HCT116 (cell line): Measurements from ENCODE around the gene TMEM132C. TPM values are rescaled to one million over a fixed set of nuclear protein-coding genes. Genes with fewer than 3 reads are reported as not detected.

Experiments used
- ATAC-seq: fragments of 200-7000 bp; cut with Tn5 transposase; 2 replicates; pipeline ENCODE4 v1.9.1; 2020; ENCODE audit warnings: mild to moderate bottlenecking, moderate library complexity
- BruUV-seq: library from RNA; stranded (reverse); fragments of 400-500 nt; replicated peaks from 2 replicates; lab custom pipeline; 2021; lab: Mats Ljungman, UMichigan
- CTCF ChIA-PET: fragments of 300-600 bp; sonication (Branson Sonifier 250); formaldehyde crosslinking; loops from one replicate; lab custom pipeline; 2021; ENCODE audit warnings: antibody characterized with exemption; lab: Charles Lee
- POLR2A ChIA-PET: fragments of 300-600, 350-600 bp; sonication (Branson Sonifier 250); formaldehyde crosslinking; loops from one replicate; lab custom pipeline; 2021; ENCODE audit warnings: antibody characterized with exemption; lab: Charles Lee
- RAD21 ChIA-PET, 2 experiments: fragments of 300-600 bp; sonication (Branson Sonifier 250); formaldehyde crosslinking; loops; one replicate each; lab custom pipeline; 2023; ENCODE audit warnings: low total read pairs in 2 of 2; ENCODE audit not compliant: uncharacterized antibody in 2 of 2, unreplicated experiment in 2 of 2, low non-redundant PET in 1 of 2; lab: Charles Lee
- DNase-seq: peaks from one replicate; pipeline ENCODE4 v3.0.0-alpha.2; 2010; ENCODE audit warnings: low read depth, low spot score
- H2AFZ ChIP-seq: fragments of 200-600 bp; shearing (Covaris generic), sonication (generic); 2 replicates; pipeline ENCODE4 v1.6.1; 2017; ENCODE audit warnings: low read depth, mixed run types, mixed read lengths, antibody characterized with exemption, low read length; ENCODE audit not compliant: poor library complexity, severe bottlenecking
- H3K27ac ChIP-seq: 2 replicates; pipeline ENCODE4 v1.5.1; 2012; ENCODE audit warnings: low read depth, low read length
- H3K27me3 ChIP-seq: fragments of 200-600 bp; sonication (generic); 2 replicates; pipeline ENCODE4 v1.6.1; 2016; ENCODE audit warnings: mixed run types, low read length, mixed read lengths; ENCODE audit not compliant: insufficient read depth
- H3K36me3 ChIP-seq, 2 experiments: fragments of 200-500 bp in 1 of 2; fragments of 200-600 bp in 1 of 2; sonication (Bioruptor generic) in 1 of 2; sonication (generic) in 1 of 2; 2 replicates each; pipeline versions ENCODE4 v1.5.1 to v1.6.1; 2014 to 2016; ENCODE audit warnings: low read length in 2 of 2, inconsistent platforms in 1 of 2, mixed read lengths in 1 of 2, mixed run types in 1 of 2; ENCODE audit not compliant: insufficient read depth in 2 of 2, control insufficient read depth in 1 of 2
- H3K4me1 ChIP-seq, 2 experiments: fragments of 200-600 bp in 1 of 2; sonication (generic) in 1 of 2; 2 replicates each; pipeline versions ENCODE4 v1.5.1 to v1.6.1; 2012 to 2017; ENCODE audit warnings: low read length in 2 of 2, inconsistent platforms in 1 of 2, mild to moderate bottlenecking in 1 of 2, mixed read lengths in 1 of 2, mixed run types in 1 of 2, moderate library complexity in 1 of 2; ENCODE audit not compliant: insufficient read depth in 2 of 2, control insufficient read depth in 1 of 2
- H3K4me2 ChIP-seq: fragments of 200-600 bp; sonication (generic); 2 replicates; pipeline ENCODE4 v1.6.1; 2017; ENCODE audit warnings: mixed run types, low read length, mixed read lengths
- H3K4me3 ChIP-seq, 2 experiments: fragments of 200-600 bp in 1 of 2; sonication (generic) in 1 of 2; replicated peaks in 1 of 2; 2 replicates each; pipeline ENCODE4 v1.5.1; 2011 to 2016; ENCODE audit warnings: low read length in 2 of 2, control low read depth in 1 of 2, low read depth in 1 of 2, mild to moderate bottlenecking in 1 of 2, mixed read lengths in 1 of 2, mixed run types in 1 of 2
- H3K79me2 ChIP-seq: fragments of 200-600 bp; sonication (generic); 2 replicates; pipeline ENCODE4 v1.6.1; 2017; ENCODE audit warnings: mild to moderate bottlenecking, mixed run types, low read length, moderate library complexity, mixed read lengths; ENCODE audit not compliant: insufficient read depth
- H3K9ac ChIP-seq: fragments of 200-600 bp; sonication (generic); 2 replicates; pipeline ENCODE4 v1.6.1; 2016; ENCODE audit warnings: low read length, mixed read lengths
- H3K9me2 ChIP-seq: fragments of 200-600 bp; sonication (generic), shearing (Covaris generic); 2 replicates; pipeline ENCODE4 v1.6.1; 2017; ENCODE audit warnings: mixed run types, mild to moderate bottlenecking, moderate library complexity; ENCODE audit not compliant: insufficient read depth
- H3K9me3 ChIP-seq, 2 experiments: fragments of 200-500 bp in 1 of 2; fragments of 200-600 bp in 1 of 2; sonication (Bioruptor generic) in 1 of 2; sonication (generic) in 1 of 2; 2 replicates each; pipeline ENCODE4 v1.6.1; 2014 to 2017; ENCODE audit warnings: low read length in 2 of 2, mixed read lengths in 2 of 2, inconsistent platforms in 1 of 2, low read depth in 1 of 2, mild to moderate bottlenecking in 1 of 2, mixed run types in 1 of 2, moderate library complexity in 1 of 2; ENCODE audit not compliant: control insufficient read depth in 1 of 2, insufficient read depth in 1 of 2
- H4K20me1 ChIP-seq: fragments of 200-600 bp; sonication (generic), shearing (Covaris generic); 2 replicates; pipeline ENCODE4 v1.6.1; 2017; ENCODE audit warnings: mixed run types, mild to moderate bottlenecking, moderate library complexity; ENCODE audit not compliant: insufficient read depth
- CBX3 ChIP-seq: IDR thresholded peaks from 2 replicates; pipeline ENCODE4 v1.6.1; 2012; ENCODE audit warnings: low read depth
- ELF1 ChIP-seq: IDR thresholded peaks from 2 replicates; pipeline ENCODE4 v1.6.1; 2012; ENCODE audit warnings: low read depth, borderline replicate concordance
- EZH2 ChIP-seq: fragments of 200-600 bp; sonication (generic); IDR thresholded peaks from 2 replicates; pipeline ENCODE4 v1.6.1; 2017; ENCODE audit warnings: antibody characterized with exemption, mixed run types
- EZH2phosphoT487 ChIP-seq: fragments of 200-600 bp; IDR thresholded peaks from 2 replicates; pipeline ENCODE4 v1.6.1; 2018; ENCODE audit warnings: antibody characterized with exemption, borderline replicate concordance
- FOSL1 ChIP-seq: IDR thresholded peaks from 2 replicates; pipeline ENCODE4 v1.6.1; 2012; ENCODE audit warnings: low read depth
- JUND ChIP-seq: IDR thresholded peaks from 2 replicates; pipeline ENCODE4 v1.6.1; 2012
- POLR2A ChIP-seq: IDR thresholded peaks from 2 replicates; pipeline ENCODE4 v1.7.0; 2011; ENCODE audit warnings: borderline replicate concordance; ENCODE audit not compliant: insufficient read depth, insufficient read length; ENCODE audit errors: extremely low read depth
- SIN3A ChIP-seq: IDR thresholded peaks from 2 replicates; pipeline ENCODE4 v1.6.1; 2012; ENCODE audit warnings: low read depth
- SP1 ChIP-seq: IDR thresholded peaks from 2 replicates; pipeline ENCODE4 v1.6.1; 2012; ENCODE audit warnings: low read depth
- SRF ChIP-seq: IDR thresholded peaks from 2 replicates; pipeline ENCODE4 v1.6.1; 2012; ENCODE audit warnings: low read depth
- TCF7L2 ChIP-seq: IDR thresholded peaks from 2 replicates; pipeline ENCODE4 v1.7.0; 2011; ENCODE audit warnings: borderline replicate concordance, inconsistent platforms; ENCODE audit not compliant: insufficient read depth, insufficient read length; ENCODE audit errors: extremely low read depth
- YY1 ChIP-seq: IDR thresholded peaks from 2 replicates; pipeline ENCODE4 v1.6.1; 2011; ENCODE audit warnings: low read length, low read depth, moderate library complexity, mild to moderate bottlenecking; ENCODE audit not compliant: insufficient replicate concordance; ENCODE audit errors: extremely low read depth
- ZNF274 ChIP-seq: fragments of 200-500 bp; sonication (Bioruptor generic); IDR thresholded peaks from 2 replicates; pipeline ENCODE4 v1.6.1; 2014; ENCODE audit warnings: mild to moderate bottlenecking, low read depth, low read length, inconsistent platforms
- intact Hi-C: fragments of 100-400 bp; cut with micrococcal nuclease; formaldehyde crosslinking; loops from 2 replicates; pipeline ENCODE4 v1.10.0; 2022
- total RNA-seq: library from RNA; stranded (reverse); gene quantifications from one replicate; pipeline ENCODE4 v1.2.1, GENCODE V29; 2021; ENCODE audit not compliant: unreplicated experiment
- TF ChIP-seq, protein P1 (sequence below): IDR thresholded peaks from 2 replicates; pipeline ENCODE4 v1.6.1; 2012
- TF ChIP-seq, protein P2 (sequence below): IDR thresholded peaks from 2 replicates; pipeline ENCODE4 v1.6.1; 2012; ENCODE audit warnings: low read depth
- TF ChIP-seq, protein P3 (sequence below), 3 experiments: fragments of 200-600 bp in 1 of 3; sonication (generic) in 1 of 3; IDR thresholded peaks in 2 of 3; conservative IDR thresholded peaks in 1 of 3; 2 replicates each; pipeline ENCODE4 v1.5.1; 2012 to 2017; ENCODE audit warnings: low read depth in 2 of 3, low read length in 2 of 3, antibody characterized with exemption in 1 of 3, borderline replicate concordance in 1 of 3, control low read depth in 1 of 3, mild to moderate bottlenecking in 1 of 3, mixed read lengths in 1 of 3, mixed run types in 1 of 3, moderate library complexity in 1 of 3; ENCODE audit not compliant: insufficient read depth in 1 of 3

Gene TMEM132C
- total RNA-seq, 1 experiment from 2014 or later = not detected

DNA sequence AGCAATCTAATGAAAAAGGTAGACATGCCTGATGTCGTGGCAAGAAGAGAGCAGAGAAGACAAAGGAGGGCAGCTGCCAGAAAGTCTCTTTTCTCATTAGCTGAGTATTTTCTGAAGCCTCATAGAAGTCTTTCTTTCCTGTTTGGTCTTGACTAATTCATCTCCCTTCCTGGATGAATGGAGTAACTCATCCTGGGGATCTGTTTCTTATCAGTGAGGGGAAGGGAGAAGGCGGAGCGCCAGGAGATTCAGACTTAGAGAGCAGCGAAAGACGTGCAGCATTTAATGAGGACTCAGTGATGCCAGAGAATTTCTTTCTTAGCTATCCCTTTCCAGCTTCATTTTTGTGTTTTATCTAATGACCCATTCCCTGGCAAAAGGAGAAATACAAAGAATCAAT, 467.4 kb downstream of the TMEM132C start:
- no peak overlapping the region for H3K4me2 ChIP-seq
- ChIA-PET POLR2A (no interaction called here), RAD21 (no interaction called here)
- ATAC-seq = no peak
- no peak for DNase-seq
- TF ChIP-seq SP1 = no peak
- no peak for TF ChIP-seq JUND
- TF ChIP-seq POLR2A = no peak
- TF ChIP-seq, protein P1, sequence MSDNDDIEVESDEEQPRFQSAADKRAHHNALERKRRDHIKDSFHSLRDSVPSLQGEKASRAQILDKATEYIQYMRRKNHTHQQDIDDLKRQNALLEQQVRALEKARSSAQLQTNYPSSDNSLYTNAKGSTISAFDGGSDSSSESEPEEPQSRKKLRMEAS = no peak
- no peak for TF ChIP-seq ELF1
- TF ChIP-seq CBX3 = no peak
- no peak for TF ChIP-seq ZNF274
- no peak for TF ChIP-seq SIN3A
- TF ChIP-seq TCF7L2 = no peak
- TF ChIP-seq FOSL1 = no peak
- no peak for TF ChIP-seq YY1
- no peak for TF ChIP-seq EZH2phosphoT487
- TF ChIP-seq EZH2 = no peak
- no peak for TF ChIP-seq SRF
- TF ChIP-seq, protein P2, sequence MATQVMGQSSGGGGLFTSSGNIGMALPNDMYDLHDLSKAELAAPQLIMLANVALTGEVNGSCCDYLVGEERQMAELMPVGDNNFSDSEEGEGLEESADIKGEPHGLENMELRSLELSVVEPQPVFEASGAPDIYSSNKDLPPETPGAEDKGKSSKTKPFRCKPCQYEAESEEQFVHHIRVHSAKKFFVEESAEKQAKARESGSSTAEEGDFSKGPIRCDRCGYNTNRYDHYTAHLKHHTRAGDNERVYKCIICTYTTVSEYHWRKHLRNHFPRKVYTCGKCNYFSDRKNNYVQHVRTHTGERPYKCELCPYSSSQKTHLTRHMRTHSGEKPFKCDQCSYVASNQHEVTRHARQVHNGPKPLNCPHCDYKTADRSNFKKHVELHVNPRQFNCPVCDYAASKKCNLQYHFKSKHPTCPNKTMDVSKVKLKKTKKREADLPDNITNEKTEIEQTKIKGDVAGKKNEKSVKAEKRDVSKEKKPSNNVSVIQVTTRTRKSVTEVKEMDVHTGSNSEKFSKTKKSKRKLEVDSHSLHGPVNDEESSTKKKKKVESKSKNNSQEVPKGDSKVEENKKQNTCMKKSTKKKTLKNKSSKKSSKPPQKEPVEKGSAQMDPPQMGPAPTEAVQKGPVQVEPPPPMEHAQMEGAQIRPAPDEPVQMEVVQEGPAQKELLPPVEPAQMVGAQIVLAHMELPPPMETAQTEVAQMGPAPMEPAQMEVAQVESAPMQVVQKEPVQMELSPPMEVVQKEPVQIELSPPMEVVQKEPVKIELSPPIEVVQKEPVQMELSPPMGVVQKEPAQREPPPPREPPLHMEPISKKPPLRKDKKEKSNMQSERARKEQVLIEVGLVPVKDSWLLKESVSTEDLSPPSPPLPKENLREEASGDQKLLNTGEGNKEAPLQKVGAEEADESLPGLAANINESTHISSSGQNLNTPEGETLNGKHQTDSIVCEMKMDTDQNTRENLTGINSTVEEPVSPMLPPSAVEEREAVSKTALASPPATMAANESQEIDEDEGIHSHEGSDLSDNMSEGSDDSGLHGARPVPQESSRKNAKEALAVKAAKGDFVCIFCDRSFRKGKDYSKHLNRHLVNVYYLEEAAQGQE = no peak
- TF ChIP-seq, protein P3, sequence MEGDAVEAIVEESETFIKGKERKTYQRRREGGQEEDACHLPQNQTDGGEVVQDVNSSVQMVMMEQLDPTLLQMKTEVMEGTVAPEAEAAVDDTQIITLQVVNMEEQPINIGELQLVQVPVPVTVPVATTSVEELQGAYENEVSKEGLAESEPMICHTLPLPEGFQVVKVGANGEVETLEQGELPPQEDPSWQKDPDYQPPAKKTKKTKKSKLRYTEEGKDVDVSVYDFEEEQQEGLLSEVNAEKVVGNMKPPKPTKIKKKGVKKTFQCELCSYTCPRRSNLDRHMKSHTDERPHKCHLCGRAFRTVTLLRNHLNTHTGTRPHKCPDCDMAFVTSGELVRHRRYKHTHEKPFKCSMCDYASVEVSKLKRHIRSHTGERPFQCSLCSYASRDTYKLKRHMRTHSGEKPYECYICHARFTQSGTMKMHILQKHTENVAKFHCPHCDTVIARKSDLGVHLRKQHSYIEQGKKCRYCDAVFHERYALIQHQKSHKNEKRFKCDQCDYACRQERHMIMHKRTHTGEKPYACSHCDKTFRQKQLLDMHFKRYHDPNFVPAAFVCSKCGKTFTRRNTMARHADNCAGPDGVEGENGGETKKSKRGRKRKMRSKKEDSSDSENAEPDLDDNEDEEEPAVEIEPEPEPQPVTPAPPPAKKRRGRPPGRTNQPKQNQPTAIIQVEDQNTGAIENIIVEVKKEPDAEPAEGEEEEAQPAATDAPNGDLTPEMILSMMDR (IDR thresholded peaks at IDR 0.05 in 2 of 3, conservative IDR thresholded peaks at IDR 0.05 in 1 of 3; ENCODE audit: borderline replicate concordance in 1 of 3, insufficient read depth in 1 of 3, low read depth in 2 of 3, low read length in 2 of 3) = no peak
- TF ChIP-seq, all 23 proteins: peak for 0
- no peak overlapping the region for H3K9ac ChIP-seq
- no TSS peak for BruUV-seq
- H3K4me1 ChIP-seq = no peaks in the 10 kb centered on the region
- no peak overlapping the region for H3K4me3 ChIP-seq
- no peaks in the 10 kb centered on the region for H3K9me2 ChIP-seq
- no peaks in the 10 kb centered on the region for H4K20me1 ChIP-seq
- CTCF ChIA-PET = no interaction called here
- H2AFZ ChIP-seq = no peak overlapping the region
- no peaks in the 10 kb centered on the region for H3K9me3 ChIP-seq
- H3K27me3 ChIP-seq = no peaks in the 10 kb centered on the region
- no peaks in the 10 kb centered on the region for H3K36me3 ChIP-seq
- no peak overlapping the region for H3K27ac ChIP-seq
- intact Hi-C loops = no loop called here
- no peaks in the 10 kb centered on the region for H3K79me2 ChIP-seq
